Stomach (tissue), 9 donors: ENCODE measurements around the gene ACTR8. TPM values are rescaled to one million over a fixed set of nuclear protein-coding genes. Genes with fewer than 3 reads are reported as not detected.

ENCODE experiments used
- DNase-seq, 2 donors: peaks; one replicate each; pipeline versions ENCODE4 v3.0.0 to v3.0.0-alpha.2; 2013 to 2019
- H3K27ac ChIP-seq, 5 donors: fragments of 200-600 bp in 4 of 5; sonication (generic) in 4 of 5; one replicate each; pipeline ENCODE4 v1.5.1; 2013 to 2019; ENCODE audit warnings: mild to moderate bottlenecking in 1 of 5, moderate library complexity in 1 of 5
- H3K27me3 ChIP-seq, 3 donors: fragments of 200-600 bp; sonication (generic); one replicate each; pipeline ENCODE4 v1.5.1; 2017 to 2019; ENCODE audit warnings: mixed run types in 1 of 3
- H3K36me3 ChIP-seq, 4 donors: fragments of 200-600 bp; sonication (generic); 1 replicate in 3 of 4; 2 replicates in 1 of 4; pipeline ENCODE4 v1.5.1; 2016 to 2019
- H3K4me1 ChIP-seq, 4 donors: fragments of 200-600 bp; sonication (generic); one replicate each; pipeline ENCODE4 v1.5.1; 2016 to 2019
- H3K4me3 ChIP-seq, 4 donors: fragments of 200-600 bp; sonication (generic) in 3 of 4; one replicate each; pipeline ENCODE4 v1.5.1; 2016 to 2019; ENCODE audit warnings: mild to moderate bottlenecking in 1 of 4
- H3K9me3 ChIP-seq, 4 donors: fragments of 200-600 bp; sonication (generic); one replicate each; pipeline ENCODE4 v1.5.1; 2016 to 2019
- EP300 ChIP-seq: sonication (generic); formaldehyde crosslinking; IDR thresholded peaks from one replicate; pipeline ENCODE4 v1.6.1; 2017; ENCODE audit warnings: antibody characterized with exemption
- POLR2A ChIP-seq, 4 donors: fragments of 450-650 bp; IDR thresholded peaks; one replicate each; pipeline ENCODE4 v1.6.1; 2016; ENCODE audit warnings: antibody characterized with exemption in 4 of 4, control low read depth in 2 of 4, mild to moderate bottlenecking in 1 of 4, moderate library complexity in 1 of 4
- POLR2AphosphoS5 ChIP-seq, 3 donors: sonication (generic); formaldehyde crosslinking; IDR thresholded peaks; one replicate each; pipeline ENCODE4 v1.6.1; 2016; ENCODE audit warnings: antibody characterized with exemption in 3 of 3
- WGBS, 5 donors: extraction: QIAGEN DNeasy Blood & Tissue Kit in 3 of 5; methylation state at CpG; one replicate each; pipeline versions ENCODE4 v1.1.5 to v1.1.7; 2013 to 2018; 5-methylcytosine and 5-hydroxymethylcytosine counted together
- intact Hi-C: fragments of 100-400 bp; cut with DNase I; formaldehyde crosslinking; loops from one replicate; pipeline ENCODE4 v1.15.1; 2023; ENCODE audit warnings: low total_unique reads
- polyA plus RNA-seq, 3 donors: library from polyadenylated mRNA; stranded (reverse); fragments of 200-250 nt; gene quantifications; one replicate each; pipeline ENCODE4 v1.2.3, GENCODE V29; 2013
- total RNA-seq, 5 donors: library from RNA; depleted of rRNA; stranded (reverse); fragments of >200 nt; gene quantifications; one replicate each; pipeline versions ENCODE4 v1.1.0 to v1.2.3, GENCODE V29; 2014 to 2016
- TF ChIP-seq, protein P1 (sequence below), 7 experiments: fragments of 450-650 bp in 4 of 7; fragments of 200-600 bp in 3 of 7; sonication (generic) in 3 of 7; IDR thresholded peaks; one replicate each; pipeline ENCODE4 v1.5.1; 2016 to 2019; ENCODE audit warnings: antibody characterized with exemption in 7 of 7, control low read depth in 2 of 7, mild to moderate bottlenecking in 1 of 7
- donor health status: healthy with polysubstance abuse.
- donor health status: Bipolar disorder and iron deficiency.
- donor health status: healthy.

Gene ACTR8
- total and polyA plus RNA-seq, 8 donors, result 6.7 to 171 (median 12.9) TPM

DNA sequence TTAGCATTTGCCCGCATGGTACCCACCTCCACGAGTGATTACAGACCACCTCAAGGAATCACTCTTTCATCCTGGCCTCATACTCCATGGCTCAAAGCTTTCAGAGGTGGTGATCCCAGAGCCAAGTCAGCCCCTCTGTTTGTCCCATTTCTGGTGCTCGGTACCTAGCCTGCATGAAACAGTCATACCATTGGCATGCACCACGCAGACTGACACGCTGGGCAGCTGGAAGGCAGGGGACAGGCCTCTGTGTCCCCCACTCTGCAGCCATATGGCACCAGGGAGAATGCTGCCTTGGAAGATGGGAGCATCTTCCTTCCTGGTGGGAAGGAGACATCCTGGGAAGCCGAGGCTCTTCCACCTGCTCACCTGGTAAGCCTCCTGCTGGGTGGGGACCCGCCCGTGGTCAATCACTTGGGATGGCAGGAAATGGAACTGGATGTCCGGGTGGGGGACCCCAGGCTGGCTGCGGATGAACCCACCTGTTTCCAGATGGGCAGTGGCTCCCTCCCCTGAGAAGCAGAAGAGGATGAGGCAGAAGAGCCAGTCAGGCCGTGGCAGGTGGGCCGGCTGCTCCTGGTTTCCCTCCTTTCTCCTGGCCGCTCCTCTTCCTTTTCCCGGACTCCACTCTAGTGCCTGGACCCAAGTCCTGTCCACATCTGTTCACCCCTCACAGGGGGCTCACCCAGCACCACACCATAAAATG lies 62.6 kb downstream of the ACTR8 start:
- no peak for TF ChIP-seq POLR2A (IDR thresholded peaks at IDR 0.05)
- no peak for TF ChIP-seq EP300
- TF ChIP-seq, protein P1, sequence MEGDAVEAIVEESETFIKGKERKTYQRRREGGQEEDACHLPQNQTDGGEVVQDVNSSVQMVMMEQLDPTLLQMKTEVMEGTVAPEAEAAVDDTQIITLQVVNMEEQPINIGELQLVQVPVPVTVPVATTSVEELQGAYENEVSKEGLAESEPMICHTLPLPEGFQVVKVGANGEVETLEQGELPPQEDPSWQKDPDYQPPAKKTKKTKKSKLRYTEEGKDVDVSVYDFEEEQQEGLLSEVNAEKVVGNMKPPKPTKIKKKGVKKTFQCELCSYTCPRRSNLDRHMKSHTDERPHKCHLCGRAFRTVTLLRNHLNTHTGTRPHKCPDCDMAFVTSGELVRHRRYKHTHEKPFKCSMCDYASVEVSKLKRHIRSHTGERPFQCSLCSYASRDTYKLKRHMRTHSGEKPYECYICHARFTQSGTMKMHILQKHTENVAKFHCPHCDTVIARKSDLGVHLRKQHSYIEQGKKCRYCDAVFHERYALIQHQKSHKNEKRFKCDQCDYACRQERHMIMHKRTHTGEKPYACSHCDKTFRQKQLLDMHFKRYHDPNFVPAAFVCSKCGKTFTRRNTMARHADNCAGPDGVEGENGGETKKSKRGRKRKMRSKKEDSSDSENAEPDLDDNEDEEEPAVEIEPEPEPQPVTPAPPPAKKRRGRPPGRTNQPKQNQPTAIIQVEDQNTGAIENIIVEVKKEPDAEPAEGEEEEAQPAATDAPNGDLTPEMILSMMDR (IDR thresholded peaks at IDR 0.05), result no peak
- TF ChIP-seq POLR2AphosphoS5 (IDR thresholded peaks at IDR 0.05), result no peak
- Histone ChIP-seq H3K9me3 (no peaks in the 10 kb centered on the region), H3K27ac (no peak overlapping the region), H3K4me1 (no peaks in the 10 kb centered on the region), H3K36me3 (peaks cover 9 to 82% (median 79%) of the 10 kb centered on the region in 4 donors), H3K27me3 (no peaks in the 10 kb centered on the region), H3K4me3 (no peak overlapping the region)
- DNase-seq, result peak in 1 of 2 donors; percentile 11
- WGBS, 5 donors, result 82 to 96% (median 93%) methylated on average over 14 of the region's 14 CpGs
- intact Hi-C loops, result no loop called here

DNA sequence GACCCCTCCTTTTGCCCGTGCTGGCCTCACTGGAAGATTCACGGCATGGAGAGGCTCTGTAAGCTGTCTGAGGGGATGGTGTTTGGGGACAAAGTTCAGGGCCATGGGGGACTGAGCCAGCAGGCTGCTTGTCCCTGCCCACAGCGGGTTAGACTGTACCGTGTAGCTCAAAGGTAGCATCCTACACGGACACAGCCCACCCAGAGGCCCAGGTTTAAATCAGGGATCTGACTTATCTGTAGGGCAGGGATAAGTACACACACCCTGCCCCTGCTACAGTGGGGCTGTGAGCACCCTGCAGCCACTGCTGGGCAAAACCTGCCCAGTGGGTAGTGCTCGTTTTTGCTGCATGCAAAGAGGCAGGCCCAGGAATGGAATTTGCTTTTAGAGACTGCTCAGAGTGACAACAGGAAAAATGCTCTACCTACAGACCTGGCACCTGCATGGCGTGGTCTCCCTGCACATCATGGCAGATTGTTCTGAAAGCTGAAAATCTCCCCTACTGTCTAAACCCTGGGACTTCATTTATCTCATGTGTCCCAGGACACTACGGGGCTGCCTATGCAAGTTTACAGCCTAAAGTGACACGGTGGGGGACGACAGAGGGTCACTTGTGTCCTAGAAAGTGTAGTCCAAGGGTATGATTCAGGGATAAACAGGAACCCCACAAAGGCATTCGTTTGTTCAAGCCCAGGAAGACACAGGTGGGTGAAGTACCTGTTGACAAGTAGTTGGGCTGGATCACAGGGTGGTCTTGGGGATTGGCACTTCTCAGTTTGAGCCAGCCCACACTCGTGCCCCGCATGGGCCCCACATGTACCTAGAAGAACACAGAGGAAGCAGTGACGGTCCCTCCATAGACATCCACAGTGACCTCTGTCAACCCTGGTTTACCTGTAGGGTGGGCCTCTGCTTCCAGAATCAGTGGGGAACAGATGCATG lies 63.5 kb downstream of the ACTR8 start:
- H3K27me3 ChIP-seq, result no peaks in the 10 kb centered on the region
- H3K36me3 ChIP-seq, result peaks cover 9 to 78% (median 75%) of the 10 kb centered on the region in 4 donors
- no peak overlapping the region for H3K27ac ChIP-seq
- intact Hi-C loops, result no loop called here
- no peaks in the 10 kb centered on the region for H3K4me1 ChIP-seq
- TF ChIP-seq, protein P1 (IDR thresholded peaks at IDR 0.05), result no peak
- TF ChIP-seq POLR2A (IDR thresholded peaks at IDR 0.05) (no peak), POLR2AphosphoS5 (IDR thresholded peaks at IDR 0.05) (no peak), EP300 (no peak)
- DNase-seq, result peak in 1 of 2 donors; percentile 4
- WGBS, 5 donors, result 72 to 79% (median 79%) methylated on average over 12 to 14 of the region's 14 CpGs
- H3K4me3 ChIP-seq, result no peak overlapping the region
- no peaks in the 10 kb centered on the region for H3K9me3 ChIP-seq

DNA sequence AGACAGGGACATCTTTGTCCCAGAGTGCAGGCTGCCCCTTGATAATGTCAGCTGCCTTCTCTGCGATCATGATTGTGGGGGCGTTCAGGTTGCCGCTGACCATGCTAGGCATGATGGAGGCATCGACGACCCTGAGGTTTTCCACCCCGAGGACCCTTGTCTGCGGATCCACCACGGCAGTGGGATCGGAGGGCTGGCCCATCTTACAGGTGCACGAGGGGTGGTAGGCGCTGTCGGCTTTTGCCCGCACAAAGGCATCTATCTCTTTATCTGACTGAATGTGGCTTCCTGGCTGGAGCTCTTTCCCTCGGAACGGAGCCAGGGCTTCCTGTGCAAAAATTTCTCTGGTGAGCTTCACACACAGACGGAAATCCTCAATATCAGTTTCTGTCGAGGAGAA lies 64.1 kb downstream of the ACTR8 start:
- TF ChIP-seq EP300, result no peak
- no peak for TF ChIP-seq POLR2AphosphoS5 (IDR thresholded peaks at IDR 0.05)
- TF ChIP-seq, protein P1 (IDR thresholded peaks at IDR 0.05), result no peak
- no peak for TF ChIP-seq POLR2A (IDR thresholded peaks at IDR 0.05)
- H3K9me3 ChIP-seq, result no peaks in the 10 kb centered on the region
- H3K27ac ChIP-seq, result no peak overlapping the region
- WGBS, 5 donors, result 82 to 89% (median 87%) methylated on average over 17 of the region's 17 CpGs
- no peaks in the 10 kb centered on the region for H3K27me3 ChIP-seq
- intact Hi-C loops, result no loop called here
- no peaks in the 10 kb centered on the region for H3K4me1 ChIP-seq
- H3K4me3 ChIP-seq, result no peak overlapping the region
- peak in 1 of 2 donors; percentile 24 for DNase-seq
- H3K36me3 ChIP-seq, result peaks cover 9 to 71% (median 68%) of the 10 kb centered on the region in 4 donors

DNA sequence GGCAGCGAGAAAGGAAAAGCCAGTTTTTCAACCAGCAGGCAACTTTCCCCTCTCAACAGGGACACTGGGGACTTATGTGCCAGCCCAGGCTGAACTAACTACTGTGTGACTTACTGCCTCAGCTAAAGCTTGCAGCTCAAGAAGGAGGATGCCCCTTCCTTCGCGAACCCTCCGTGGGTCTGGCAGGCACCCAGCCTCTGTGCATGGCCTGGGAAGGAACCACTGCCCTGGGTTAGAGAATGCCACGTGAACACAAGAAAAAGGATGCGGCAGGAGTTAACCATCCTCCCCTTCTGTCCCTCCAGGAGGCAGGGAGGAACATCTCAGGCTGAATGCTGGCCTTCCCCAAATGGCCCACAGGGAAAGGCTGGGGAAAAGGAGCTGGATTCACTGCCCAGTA lies 64.7 kb downstream of the ACTR8 start:
- no peaks in the 10 kb centered on the region for H3K9me3 ChIP-seq
- no peaks in the 10 kb centered on the region for H3K27me3 ChIP-seq
- peak in 1 of 2 donors; percentile 13 for DNase-seq
- no peak overlapping the region for H3K4me3 ChIP-seq
- TF ChIP-seq POLR2AphosphoS5 (IDR thresholded peaks at IDR 0.05) (no peak), POLR2A (IDR thresholded peaks at IDR 0.05) (no peak), EP300 (no peak)
- TF ChIP-seq, protein P1 (IDR thresholded peaks at IDR 0.05), result no peak
- no peak overlapping the region for H3K27ac ChIP-seq
- intact Hi-C loops, result no loop called here
- H3K4me1 ChIP-seq, result no peaks in the 10 kb centered on the region
- WGBS, 5 donors, result 66 to 92% (median 86%) methylated on average over 3 to 6 of the region's 6 CpGs
- H3K36me3 ChIP-seq, result peaks cover 9 to 65% (median 62%) of the 10 kb centered on the region in 4 donors
